ENCODE results near the gene ACSS3.
"Not testable (repeated sequence)": the region's sequence is repeated elsewhere in the genome, so short reads cannot be mapped to it uniquely, and the experiment has no call there.

The ACSS3 gene

GRCh38 chr12:81092053-81092452, 14.2 kb downstream of the ACSS3 start:
- no peak for DNase-seq (ENCODE audit: low read depth)
- no peak overlapping the region for H3K4me3 ChIP-seq (ENCODE audit: low read depth, low read length)
- no peak for TF ChIP-seq CTCF (IDR thresholded peaks at IDR 0.05; ENCODE audit: low read depth, low read length, missing control alignments)

DNA sequence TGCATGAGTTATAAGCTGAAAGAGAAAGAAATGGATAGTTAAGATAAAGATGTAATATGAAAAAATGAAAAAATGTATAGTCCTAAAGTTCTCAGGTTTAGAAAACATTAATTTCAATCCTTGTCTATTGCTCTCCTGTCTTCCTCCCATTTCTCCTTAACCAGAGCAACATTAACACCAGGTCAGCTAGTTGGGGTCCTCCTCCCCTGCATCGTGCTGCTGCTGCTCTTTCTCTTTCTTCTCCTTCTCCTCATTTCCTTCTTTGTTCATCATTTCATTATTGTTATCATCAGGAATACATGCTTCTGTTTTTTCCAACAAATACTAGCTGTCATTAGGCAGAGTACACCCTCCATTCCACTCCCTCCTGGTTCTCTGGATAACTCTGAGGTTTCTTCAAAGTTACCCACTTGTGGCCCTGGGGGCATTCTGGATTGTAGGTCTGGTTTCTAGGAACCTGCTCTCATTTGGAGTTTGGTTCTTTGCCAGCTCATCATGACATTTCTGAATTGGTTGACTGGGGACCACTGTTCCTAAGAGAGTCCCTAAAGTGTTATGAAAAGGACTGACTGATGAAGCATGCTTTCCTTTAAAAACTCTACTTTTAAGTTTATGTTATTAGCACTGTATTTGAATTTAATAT, 17.0 kb downstream of the ACSS3 start:
- TF ChIP-seq CTCF (IDR thresholded peaks at IDR 0.05; ENCODE audit: low read depth, low read length, missing control alignments), result no peak
- no peak for DNase-seq (ENCODE audit: low read depth)
- no peak overlapping the region for H3K4me3 ChIP-seq (ENCODE audit: low read depth, low read length)

DNA sequence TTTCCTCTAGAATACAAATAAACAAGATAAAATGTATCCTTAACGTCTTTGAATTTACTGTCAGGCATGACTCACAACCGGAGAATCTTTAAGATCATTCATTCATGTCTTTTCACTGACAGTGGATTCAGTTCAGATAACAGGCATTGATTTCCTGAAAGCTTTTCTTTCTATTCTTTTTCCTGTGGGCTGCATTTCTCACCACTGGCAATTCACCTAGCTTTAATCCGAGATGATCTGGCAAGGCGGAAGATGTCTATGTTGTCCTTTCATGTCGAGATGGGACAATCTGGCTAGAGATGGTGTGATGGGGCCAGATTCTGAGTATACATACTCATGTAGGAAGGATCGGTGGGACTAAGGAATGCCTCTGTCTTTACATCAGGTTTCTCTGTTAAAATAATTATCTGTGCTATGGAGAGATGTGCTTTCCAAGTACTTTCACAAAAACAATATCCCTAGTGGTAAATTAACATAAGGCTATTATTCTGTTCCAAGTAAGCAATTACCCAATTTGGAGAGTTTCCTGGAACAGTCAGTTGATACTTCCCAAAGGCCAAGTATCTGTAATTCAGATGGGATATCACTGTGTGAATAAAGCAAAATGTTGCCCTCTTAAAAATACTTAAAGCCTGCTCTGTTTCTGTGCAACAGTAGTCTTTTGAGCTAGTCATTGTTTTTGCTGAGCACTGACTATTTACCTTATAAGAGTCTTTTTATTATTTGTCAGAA, 17.8 kb downstream of the ACSS3 start:
- no peak for DNase-seq (ENCODE audit: low read depth)
- TF ChIP-seq CTCF (IDR thresholded peaks at IDR 0.05; ENCODE audit: low read depth, low read length, missing control alignments), result no peak
- H3K4me3 ChIP-seq (ENCODE audit: low read depth, low read length), result no peak overlapping the region

DNA sequence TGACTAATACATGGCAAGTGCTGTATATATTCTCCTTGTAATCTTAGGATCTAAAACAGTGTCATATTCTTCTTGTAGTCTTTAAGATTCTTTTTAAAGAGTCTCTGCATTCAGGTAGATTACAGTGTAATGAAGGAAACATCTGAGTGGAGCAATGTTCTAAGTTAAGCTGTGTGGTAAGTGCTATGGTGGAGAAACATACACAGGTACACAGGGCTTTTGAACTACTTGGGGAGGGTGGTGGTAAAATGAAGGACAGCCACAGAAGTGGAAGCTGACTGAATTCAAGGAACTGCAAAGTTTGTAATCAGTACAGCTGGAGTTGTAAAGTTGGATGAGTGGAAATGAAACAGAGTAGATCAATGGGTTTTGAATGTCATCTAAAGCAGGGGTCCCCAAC, 27.8 kb downstream of the ACSS3 start:
- TF ChIP-seq CTCF (IDR thresholded peaks at IDR 0.05; ENCODE audit: low read depth, low read length, missing control alignments), result no peak
- DNase-seq (ENCODE audit: low read depth), result no peak
- H3K4me3 ChIP-seq (ENCODE audit: low read depth, low read length), result no peak overlapping the region

DNA sequence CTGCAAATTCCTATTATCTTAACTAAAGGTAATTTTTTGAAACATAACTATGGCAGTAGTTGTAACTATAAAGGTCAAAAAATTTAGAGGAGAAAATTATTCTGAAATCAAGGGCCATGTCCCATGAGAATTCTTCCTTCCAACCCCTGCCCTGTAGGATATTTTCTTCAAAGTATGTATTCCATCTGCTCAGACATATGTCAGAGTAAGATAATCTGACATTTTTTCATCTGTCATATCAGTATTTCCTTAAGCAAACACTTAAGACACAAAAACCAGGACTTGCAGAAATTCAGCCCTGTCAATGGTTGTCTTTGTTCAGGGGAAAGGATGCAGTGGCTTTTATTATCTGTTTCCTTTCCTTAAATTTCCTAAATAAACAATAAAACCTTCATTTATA, 36.3 kb downstream of the ACSS3 start:
- no peak for TF ChIP-seq CTCF (IDR thresholded peaks at IDR 0.05; ENCODE audit: low read depth, low read length, missing control alignments)
- DNase-seq (ENCODE audit: low read depth), result no peak
- no peak overlapping the region for H3K4me3 ChIP-seq (ENCODE audit: low read depth, low read length)

GRCh38 chr12:81119069-81119468, 41.2 kb downstream of the ACSS3 start:
- DNase-seq (ENCODE audit: low read depth), result not testable (repeated sequence)

GRCh38 chr12:81120961-81121360, 43.1 kb downstream of the ACSS3 start:
- no peak for TF ChIP-seq CTCF (IDR thresholded peaks at IDR 0.05; ENCODE audit: low read depth, low read length, missing control alignments)
- no peak for DNase-seq (ENCODE audit: low read depth)
- H3K4me3 ChIP-seq (ENCODE audit: low read depth, low read length), result no peak overlapping the region

More at GRCh38 chr12:81119069-81119468, 41.2 kb downstream of the ACSS3 start:
- H3K4me3 ChIP-seq (ENCODE audit: low read depth, low read length), result not testable (repeated sequence)
